Loucy (cell line): ENCODE results near the gene PLA2G2C.

Experiments
- H2AFZ ChIP-seq: fragments of 200-600 bp; sonication (generic); 2 replicates; pipeline ENCODE4 v1.6.0; 2016; ENCODE audit warnings: antibody characterized with exemption, mild to moderate bottlenecking, low read length, moderate library complexity
- H3F3A ChIP-seq: fragments of 200-600 bp; 2 replicates; pipeline ENCODE4 v1.6.0; 2016; ENCODE audit warnings: antibody characterized with exemption, low read depth, mild to moderate bottlenecking
- H3K27me3 ChIP-seq: fragments of 200-600 bp; sonication (generic); 2 replicates; pipeline ENCODE4 v1.6.1; 2014; ENCODE audit warnings: low read length, mild to moderate bottlenecking; ENCODE audit not compliant: insufficient read depth, poor library complexity, severe bottlenecking
- H3K36me3 ChIP-seq: fragments of 200-600 bp; sonication (generic); 2 replicates; pipeline ENCODE4 v1.6.1; 2016; ENCODE audit warnings: low read length; ENCODE audit not compliant: insufficient read depth
- H3K4me1 ChIP-seq: fragments of 200-600 bp; sonication (generic); 2 replicates; pipeline ENCODE4 v1.5.1; 2014; ENCODE audit warnings: low read length, mild to moderate bottlenecking; ENCODE audit not compliant: insufficient read depth, poor library complexity, severe bottlenecking
- H3K4me2 ChIP-seq: fragments of 200-600 bp; sonication (generic); 2 replicates; pipeline ENCODE4 v1.6.0; 2014; ENCODE audit warnings: antibody characterized with exemption, low read length, low read depth, mild to moderate bottlenecking; ENCODE audit not compliant: poor library complexity, severe bottlenecking
- H3K4me3 ChIP-seq: fragments of 200-600 bp; sonication (generic); 2 replicates; pipeline ENCODE4 v1.5.1; 2014; ENCODE audit warnings: low read length, mild to moderate bottlenecking, mixed read lengths; ENCODE audit not compliant: poor library complexity, severe bottlenecking
- H3K79me2 ChIP-seq: fragments of 200-600 bp; sonication (generic); 2 replicates; pipeline ENCODE4 v1.6.1; 2014; ENCODE audit warnings: low read length; ENCODE audit not compliant: insufficient read depth
- H3K9ac ChIP-seq: fragments of 200-600 bp; sonication (generic); 2 replicates; pipeline ENCODE4 v1.6.0; 2014; ENCODE audit warnings: mild to moderate bottlenecking, low read depth, low read length, moderate library complexity; ENCODE audit not compliant: poor library complexity, severe bottlenecking
- H3K9me2 ChIP-seq: fragments of 200-600 bp; sonication (generic); replicated peaks from 2 replicates; pipeline ENCODE4 v1.6.1; 2016; ENCODE audit warnings: low read depth, low read length, mixed read lengths
- H3K9me3 ChIP-seq: fragments of 200-600 bp; sonication (generic); 2 replicates; pipeline ENCODE4 v1.6.1; 2014; ENCODE audit warnings: mild to moderate bottlenecking, antibody characterized with exemption, low read length, low read depth; ENCODE audit not compliant: insufficient read depth
- H4K20me1 ChIP-seq: fragments of 200-600 bp; sonication (generic); 2 replicates; pipeline ENCODE4 v1.6.0; 2014; ENCODE audit warnings: antibody characterized with exemption, low read length, mild to moderate bottlenecking; ENCODE audit not compliant: insufficient read depth, poor library complexity, severe bottlenecking
- CTCF ChIP-seq: fragments of 200-600 bp; sonication (generic); conservative IDR thresholded peaks from 2 replicates; pipeline ENCODE4 v1.5.1; 2014; ENCODE audit warnings: mild to moderate bottlenecking, antibody characterized with exemption, low read length
- EZH2phosphoT487 ChIP-seq: fragments of 200-600 bp; IDR thresholded peaks from 2 replicates; pipeline ENCODE4 v1.6.1; 2018; ENCODE audit warnings: antibody characterized with exemption, mild to moderate bottlenecking, moderate library complexity, borderline replicate concordance

PLA2G2C gene

GRCh38 chr1:20150326-20150705, 36.0 kb downstream of the PLA2G2C start:
- no peaks in the 10 kb centered on the region for H3K9me3 ChIP-seq
- H3K9me2 ChIP-seq, result no peaks in the 10 kb centered on the region
- TF ChIP-seq CTCF, result no peak
- no peak for TF ChIP-seq EZH2phosphoT487
- no peak overlapping the region for H3K4me3 ChIP-seq
- no peak overlapping the region for H3K9ac ChIP-seq
- H2AFZ ChIP-seq, result no peak overlapping the region
- H3K36me3 ChIP-seq, result no peaks in the 10 kb centered on the region
- H3K79me2 ChIP-seq, result no peaks in the 10 kb centered on the region
- H3K4me2 ChIP-seq, result no peak overlapping the region
- H3K27me3 ChIP-seq, result no peaks in the 10 kb centered on the region
- no peaks in the 10 kb centered on the region for H3F3A ChIP-seq
- H4K20me1 ChIP-seq, result no peaks in the 10 kb centered on the region
- peaks cover 4% of the 10 kb centered on the region for H3K4me1 ChIP-seq

GRCh38 chr1:20149601-20150325, 36.6 kb downstream of the PLA2G2C start:
- H3K4me3 ChIP-seq, result no peak overlapping the region
- H3K79me2 ChIP-seq, result no peaks in the 10 kb centered on the region
- no peaks in the 10 kb centered on the region for H3K9me3 ChIP-seq
- H4K20me1 ChIP-seq, result no peaks in the 10 kb centered on the region
- no peaks in the 10 kb centered on the region for H3K9me2 ChIP-seq
- H3K4me1 ChIP-seq, result peaks cover 4% of the 10 kb centered on the region
- no peak overlapping the region for H2AFZ ChIP-seq
- no peaks in the 10 kb centered on the region for H3K36me3 ChIP-seq
- no peak overlapping the region for H3K9ac ChIP-seq
- no peaks in the 10 kb centered on the region for H3F3A ChIP-seq
- H3K27me3 ChIP-seq, result no peaks in the 10 kb centered on the region
- H3K4me2 ChIP-seq, result no peak overlapping the region
- TF ChIP-seq EZH2phosphoT487 (no peak), CTCF (no peak)

GRCh38 chr1:20148571-20149500, 37.5 kb downstream of the PLA2G2C start:
- Histone ChIP-seq H3K79me2 (no peaks in the 10 kb centered on the region), H3F3A (no peaks in the 10 kb centered on the region), H3K4me3 (no peak overlapping the region), H3K9ac (no peak overlapping the region), H3K36me3 (no peaks in the 10 kb centered on the region), H3K4me1 (peaks cover 4% of the 10 kb centered on the region), H3K4me2 (no peak overlapping the region), H2AFZ (no peak overlapping the region), H3K9me3 (no peaks in the 10 kb centered on the region), H4K20me1 (no peaks in the 10 kb centered on the region), H3K27me3 (no peaks in the 10 kb centered on the region), H3K9me2 (no peaks in the 10 kb centered on the region)
- TF ChIP-seq CTCF (no peak), EZH2phosphoT487 (no peak)
